Activated CD4-positive, alpha-beta T cell treated with anti-CD3 and anti-CD28 coated beads, Interleukin-2, amount 50 U/mL, for 4 hours (primary cell): Measurements from ENCODE around the gene KIF25.

Experiments
- DNase-seq, 2 experiments: peaks; one replicate each; pipeline ENCODE4 v3.0.0-alpha.2; 2020

Gene KIF25

GRCh38 chr6:168039301-168039700 is 41.8 kb downstream of the KIF25 start:
- no peak for DNase-seq

DNA sequence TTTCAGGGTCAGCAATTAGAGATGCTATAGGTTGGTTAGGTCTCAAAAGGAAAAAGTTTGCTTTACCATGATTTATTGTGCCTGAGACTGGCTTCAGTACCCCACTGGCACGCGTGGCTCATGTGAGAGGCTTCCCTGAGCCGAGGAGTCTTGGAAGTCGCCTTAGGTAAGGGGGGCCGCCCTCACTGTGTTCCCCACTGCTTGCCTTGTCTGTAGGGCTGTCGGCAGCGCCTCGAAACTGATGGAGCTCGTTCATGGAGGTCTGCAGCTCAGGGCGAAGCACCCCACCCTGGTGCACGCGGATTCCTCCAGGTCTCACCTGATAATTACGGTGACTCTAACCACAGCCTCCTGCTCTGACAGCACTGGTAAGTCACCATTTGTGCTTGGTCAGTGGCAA is 42.4 kb downstream of the KIF25 start:
- no peak for DNase-seq

- DNase-seq = no peak
Observed at GRCh38 chr6:168040856-168041496, 43.5 kb downstream of the KIF25 start.

GRCh38 chr6:168041928-168042327 is 44.5 kb downstream of the KIF25 start:
- no peak for DNase-seq

DNA sequence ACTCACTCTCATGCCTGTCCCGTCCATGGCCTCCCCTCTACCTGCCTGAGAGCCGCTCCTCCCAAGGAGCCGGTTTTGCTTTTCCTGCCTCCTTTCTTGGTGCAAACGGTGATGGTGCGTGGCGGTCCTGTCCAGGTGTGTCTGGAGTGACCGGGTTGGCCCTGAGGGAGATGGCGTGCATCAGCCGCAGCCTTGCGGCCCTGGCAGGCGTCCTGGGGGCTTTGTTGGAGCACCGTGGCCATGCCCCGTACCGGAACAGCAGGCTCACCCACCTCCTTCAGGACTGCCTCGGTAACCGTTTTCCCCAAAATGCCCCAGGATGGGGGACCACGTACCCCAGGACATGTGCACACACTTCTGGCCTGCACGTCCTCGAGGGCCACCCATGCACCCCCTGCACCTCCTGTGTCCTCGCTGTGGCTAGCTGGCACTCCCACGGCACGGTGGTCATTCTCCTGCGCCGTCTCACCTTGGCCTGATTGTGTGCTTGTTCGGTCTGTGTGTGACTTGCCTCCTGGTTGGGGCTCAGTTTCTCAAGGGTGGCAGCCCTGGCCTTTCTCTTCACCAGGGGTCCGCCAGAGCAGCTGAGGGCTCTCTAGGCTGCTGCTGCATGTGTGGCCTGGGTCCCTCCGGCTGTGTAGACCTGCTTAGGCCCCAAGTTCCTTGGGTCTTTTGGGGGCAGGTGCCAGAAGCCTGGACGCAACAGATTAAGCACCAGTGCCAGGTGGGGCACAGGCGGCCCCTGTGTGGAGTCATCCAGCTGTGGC is 45.1 kb downstream of the KIF25 start:
- DNase-seq = no peak

DNA sequence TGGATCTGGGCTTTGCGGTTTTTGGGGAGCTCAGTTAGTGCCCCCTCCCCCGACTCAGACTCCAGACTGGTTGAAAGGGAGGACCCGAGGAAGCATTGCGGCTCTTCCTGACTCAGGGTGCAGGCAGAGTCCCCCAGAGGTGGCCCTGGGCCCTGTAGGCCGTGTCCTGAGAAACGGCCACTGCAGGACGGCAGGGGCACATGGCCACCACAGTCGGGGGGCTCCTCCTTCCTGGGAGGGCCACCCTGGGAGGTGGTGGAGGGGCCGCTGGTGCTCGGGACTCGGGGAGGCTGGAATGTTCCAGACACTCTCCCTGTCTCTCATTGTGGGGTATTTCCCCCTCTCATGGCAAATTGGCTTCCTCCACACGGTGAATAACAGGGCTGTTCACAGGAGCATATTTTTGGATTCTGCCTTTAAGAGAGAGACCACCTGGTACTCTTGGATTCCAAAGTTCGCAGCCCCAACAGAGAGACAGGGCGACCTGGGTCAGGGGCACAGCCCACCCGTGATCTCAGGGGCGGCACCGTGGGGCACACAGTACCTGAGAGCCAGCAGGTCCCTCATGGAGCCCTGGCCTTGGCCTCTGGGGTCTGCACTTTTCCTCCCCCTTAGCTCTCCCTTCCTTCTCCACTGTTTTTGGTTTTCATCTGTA is 45.8 kb downstream of the KIF25 start:
- no peak for DNase-seq

- no peak for DNase-seq
Observed at GRCh38 chr6:168043848-168044415, 46.5 kb downstream of the KIF25 start.

DNA sequence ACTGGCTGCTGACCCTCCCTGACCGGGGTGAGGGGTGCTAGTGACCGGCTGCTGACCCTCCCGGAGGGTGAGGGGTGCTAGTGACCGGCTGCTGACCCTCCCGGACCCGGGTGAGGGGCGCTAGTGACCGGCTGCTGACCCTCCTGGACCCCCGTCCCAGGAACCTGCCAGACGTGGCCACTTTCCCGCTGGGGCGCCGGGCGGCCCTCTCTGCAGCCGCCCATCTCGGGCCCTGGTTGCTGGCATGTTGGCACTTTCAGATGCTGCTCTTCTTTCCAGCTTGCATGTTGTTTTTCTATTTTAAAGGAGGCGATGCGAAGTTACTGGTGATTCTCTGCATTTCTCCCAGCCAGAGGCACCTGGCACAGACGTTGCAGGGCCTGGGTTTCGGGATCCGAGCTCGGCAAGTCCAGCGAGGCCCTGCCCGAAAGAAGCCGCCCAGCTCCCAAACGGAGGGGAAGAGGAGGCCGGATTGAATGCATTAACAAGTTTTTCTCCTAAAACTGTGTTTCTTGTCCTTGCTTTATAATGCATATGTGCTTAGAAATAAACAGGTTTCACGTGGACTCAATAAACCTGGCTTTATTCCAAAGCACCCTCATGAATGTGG is 47.2 kb downstream of the KIF25 start:
- no peak for DNase-seq

GRCh38 chr6:168045141-168045691 is 47.7 kb downstream of the KIF25 start:
- no peak for DNase-seq

DNA sequence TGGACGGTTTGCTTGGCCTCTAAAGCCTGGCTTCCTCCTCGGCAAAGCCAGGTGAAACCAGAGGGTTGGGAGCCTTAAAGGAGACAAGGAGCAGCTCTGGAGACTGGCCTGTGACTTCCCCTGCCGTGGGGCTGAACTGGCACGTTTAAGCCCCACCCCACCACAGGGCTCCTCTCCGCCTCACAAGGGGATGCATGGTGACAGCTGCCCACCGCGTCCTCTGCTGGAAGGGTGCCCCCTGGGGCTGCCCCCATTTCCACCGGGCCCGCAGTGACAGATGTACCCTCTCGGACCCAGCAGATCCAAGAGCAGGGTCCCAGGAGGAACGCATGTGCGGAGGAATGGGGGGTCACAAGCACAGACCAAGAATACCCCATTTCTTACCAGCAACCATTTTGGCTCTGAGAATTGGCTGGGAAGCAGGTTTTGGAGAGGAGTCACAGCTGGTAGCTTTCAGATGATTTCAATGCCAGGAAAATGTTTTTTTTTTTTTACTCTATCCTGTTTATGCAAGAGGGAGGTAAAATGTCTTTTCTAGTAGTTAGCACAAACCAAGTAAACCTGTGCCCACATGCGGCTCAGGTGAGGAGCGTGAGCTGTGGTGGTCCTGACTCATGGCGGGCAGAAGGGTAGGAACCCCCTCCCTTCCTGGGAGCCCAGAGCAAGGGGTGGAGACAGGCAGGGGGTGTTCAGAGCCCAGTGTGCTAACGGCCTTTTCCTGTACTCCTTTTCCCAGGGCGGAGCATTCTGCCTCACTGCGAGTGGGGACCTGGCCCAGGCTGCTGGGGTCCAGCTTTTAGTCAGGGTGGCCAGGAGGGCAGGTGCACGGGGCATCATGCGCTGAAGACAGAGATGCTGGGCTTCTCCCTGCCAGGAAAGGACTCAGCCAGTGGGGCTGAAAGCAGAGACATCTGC is 48.5 kb downstream of the KIF25 start:
- no peak for DNase-seq

DNA sequence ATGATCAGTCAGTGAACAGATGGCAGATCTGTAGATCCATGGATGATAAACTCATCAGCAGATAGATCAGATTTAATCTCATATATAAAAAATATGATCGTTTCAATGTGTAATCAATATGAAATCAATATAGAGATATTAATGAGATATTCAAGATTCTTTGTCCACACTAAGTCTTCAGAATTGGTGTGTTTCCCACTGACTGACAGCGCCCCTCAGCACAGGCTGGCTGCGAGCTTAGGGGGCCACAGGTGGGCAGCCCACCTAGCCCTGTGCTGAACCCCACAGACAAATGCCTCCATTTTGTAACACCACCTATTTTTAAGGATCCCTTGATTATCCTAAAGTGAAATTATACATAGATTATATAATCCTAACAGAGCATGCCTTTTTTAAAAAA is 49.2 kb downstream of the KIF25 start:
- DNase-seq = no peak

GRCh38 chr6:168047841-168048723 is 50.6 kb downstream of the KIF25 start:
- DNase-seq = no peak

DNA sequence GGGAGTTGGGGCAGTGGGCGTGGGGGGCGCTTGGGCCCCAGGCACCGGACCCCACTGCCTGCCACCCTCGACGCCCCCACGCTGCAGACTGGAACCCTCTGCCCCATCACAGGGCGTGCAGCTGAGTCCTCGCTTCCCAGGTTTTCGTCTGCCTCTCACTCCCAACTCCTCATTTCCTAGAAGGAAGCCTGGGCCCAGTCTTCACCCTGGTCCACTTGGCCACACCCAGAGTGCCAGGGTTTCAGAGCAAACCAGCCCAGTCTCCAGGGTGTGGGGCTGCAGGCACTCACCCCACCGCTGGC is 51.2 kb downstream of the KIF25 start:
- no peak for DNase-seq

DNA sequence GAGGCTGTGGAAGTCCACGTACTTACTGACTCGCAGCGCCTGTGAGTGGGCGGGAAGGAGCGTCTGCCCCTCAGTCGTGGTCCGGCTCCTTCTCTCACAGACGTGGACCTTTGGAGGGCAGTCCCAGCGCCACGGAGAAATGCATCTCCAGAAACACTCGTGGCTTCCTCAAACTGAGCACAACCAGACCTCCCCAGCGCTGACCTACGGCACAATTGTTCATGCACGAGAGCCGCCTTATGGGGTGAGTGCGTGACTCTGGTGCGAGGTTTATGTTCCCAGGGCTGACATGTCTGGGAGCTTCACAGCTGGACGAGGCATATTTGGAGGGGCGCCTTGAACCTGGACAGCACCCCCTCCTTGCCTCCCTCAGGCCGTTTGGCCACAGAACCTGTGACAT is 51.8 kb downstream of the KIF25 start:
- DNase-seq = no peak

DNA sequence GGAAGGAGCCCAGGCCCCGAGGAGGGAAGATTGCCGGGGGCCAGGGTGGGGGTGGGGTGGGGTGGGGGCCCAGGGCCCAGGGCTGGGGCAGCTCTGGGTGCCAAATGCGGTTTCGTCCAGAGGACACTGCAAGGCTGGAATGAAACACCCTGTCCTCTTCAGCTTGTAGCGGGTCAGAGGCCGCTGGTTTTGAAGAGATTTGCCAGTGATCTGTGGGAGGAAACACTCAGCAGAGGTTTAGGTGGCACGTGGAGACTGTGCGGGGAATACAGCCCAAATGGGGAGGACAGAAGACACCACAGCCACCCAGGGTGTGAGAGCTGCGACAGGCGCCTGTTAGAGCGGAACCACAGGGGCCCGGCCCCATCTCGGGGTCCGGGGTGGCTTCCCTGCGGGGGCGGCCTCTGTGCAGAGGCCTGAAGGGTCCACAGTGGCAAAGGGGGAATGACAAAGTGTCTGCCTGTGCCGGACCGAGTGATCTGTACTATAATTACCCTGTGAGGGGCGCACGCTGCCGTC is 52.3 kb downstream of the KIF25 start:
- no peak for DNase-seq

DNA sequence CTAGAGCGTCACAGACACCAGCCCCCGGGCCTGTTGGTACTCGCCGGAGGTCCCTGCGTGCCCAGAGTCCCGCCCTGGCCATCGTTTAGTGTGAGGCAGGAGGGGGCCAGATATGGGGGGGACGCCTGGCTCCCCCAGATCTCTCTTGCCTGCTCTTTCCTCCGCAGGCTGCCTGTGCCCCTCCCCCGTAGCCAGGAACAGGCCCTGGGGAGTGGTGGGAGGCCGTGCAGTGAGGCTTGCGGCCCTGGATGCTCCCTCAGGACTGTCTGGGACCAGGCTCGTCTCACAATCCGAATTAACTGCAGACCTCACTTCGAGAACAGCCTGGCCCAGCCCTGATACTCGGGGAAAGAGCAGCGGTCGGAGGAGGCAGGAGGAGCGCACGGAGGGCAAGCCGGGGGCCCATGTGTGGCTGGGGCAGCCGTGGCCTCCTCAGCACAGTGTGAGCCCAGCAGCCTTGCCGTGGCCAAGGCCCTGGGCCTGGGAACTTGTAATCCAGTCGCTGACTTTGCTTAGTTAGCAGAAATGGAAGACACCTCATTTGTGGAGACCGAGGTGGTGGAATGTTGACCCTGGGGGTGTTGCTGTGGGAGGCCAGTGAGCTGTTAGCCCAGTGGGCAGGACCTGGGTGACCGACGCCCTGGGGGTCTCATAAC is 52.9 kb downstream of the KIF25 start:
- no peak for DNase-seq

DNA sequence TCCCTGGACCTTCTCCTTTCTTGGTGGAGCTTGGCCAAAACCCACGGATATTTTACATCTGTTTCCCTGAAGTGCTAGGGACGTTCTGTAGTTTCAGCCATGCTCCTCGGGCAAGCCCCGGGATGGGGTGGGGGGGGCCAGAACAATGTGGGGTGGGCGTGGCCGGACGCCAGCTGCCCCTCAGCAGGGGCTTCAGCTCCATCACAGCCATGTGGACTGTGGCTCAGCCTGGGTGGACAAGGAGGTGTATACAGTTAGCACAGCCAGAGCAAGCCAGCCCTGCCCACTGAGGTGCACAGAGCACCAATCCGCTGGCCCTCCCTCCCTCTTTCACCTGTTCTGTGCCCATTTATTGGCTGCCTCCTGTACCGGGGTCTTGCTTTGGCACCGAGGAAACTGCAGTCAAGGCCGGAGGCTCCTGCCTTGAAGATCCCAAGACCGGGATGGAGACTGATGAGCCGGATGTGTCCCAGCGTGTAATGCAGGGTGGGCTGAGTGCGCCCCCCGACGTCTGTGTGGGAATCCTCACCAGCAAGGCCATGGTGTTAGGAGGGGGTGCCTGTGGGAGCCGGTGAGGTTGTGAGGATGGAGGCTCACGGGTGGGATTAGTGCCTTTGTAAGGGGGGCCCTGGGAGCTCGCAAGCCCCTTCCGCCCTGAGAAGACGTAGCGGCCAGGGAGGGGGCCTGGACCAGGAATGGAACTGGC is 53.6 kb downstream of the KIF25 start:
- DNase-seq = no peak

- no peak for DNase-seq
Observed at GRCh38 chr6:168051648-168052047, 54.2 kb downstream of the KIF25 start.

DNA sequence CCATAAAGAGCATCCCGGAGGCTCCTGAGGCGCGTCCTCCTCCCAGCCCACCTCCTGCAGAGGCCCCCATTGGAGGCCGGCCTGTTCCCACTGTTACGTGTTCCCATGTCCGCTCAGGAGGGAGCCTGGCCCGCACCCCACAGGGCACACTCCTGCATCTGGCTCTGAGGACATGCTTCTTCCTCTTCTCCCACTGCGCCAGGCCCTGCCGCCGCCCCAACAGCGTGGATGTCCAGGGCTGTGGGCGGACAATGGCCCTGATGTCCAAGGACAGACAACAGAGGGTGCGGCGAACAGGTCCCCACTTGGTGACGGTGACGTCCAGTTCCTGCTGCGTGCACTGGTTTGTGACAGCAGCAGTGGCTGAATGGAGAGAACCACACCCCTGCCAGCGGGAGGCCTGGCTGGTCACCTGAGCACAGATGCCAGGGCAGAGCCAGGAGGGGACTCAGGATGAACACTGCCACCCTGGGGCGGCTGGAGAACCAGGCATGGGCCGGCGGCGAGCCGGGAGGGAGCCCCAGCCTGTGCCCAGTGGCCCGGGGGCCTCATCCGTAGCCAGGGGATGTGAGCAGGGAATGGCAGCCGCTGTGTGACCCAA is 54.9 kb downstream of the KIF25 start:
- no peak for DNase-seq
